DND-41 (cell line): ENCODE data around the gene DLG2.

ENCODE experiments used
- CTCF ChIP-seq: IDR thresholded peaks from 2 replicates; pipeline ENCODE4 v1.5.1; 2012; ENCODE audit warnings: borderline replicate concordance, low read length, moderate library complexity, mild to moderate bottlenecking; ENCODE audit not compliant: poor library complexity, severe bottlenecking; ENCODE audit errors: extremely low read depth
- EZH2 ChIP-seq: IDR thresholded peaks from 3 replicates; pipeline ENCODE4 v1.6.1; 2012; ENCODE audit warnings: borderline replicate concordance, low read depth, mild to moderate bottlenecking, moderate library complexity, low read length, inconsistent platforms; ENCODE audit not compliant: severe bottlenecking

GRCh38 chr11:84212468-84213390 lies 1414.4 kb downstream of the DLG2 start:
- no peak for TF ChIP-seq CTCF
- no peak for TF ChIP-seq EZH2
